Stomach (tissue), 9 donors: Measurements from ENCODE around the gene GRHL1. TPM values are rescaled to one million over a fixed set of nuclear protein-coding genes. Genes with fewer than 3 reads are reported as not detected.

ENCODE experiments used
- DNase-seq, 2 donors: peaks; one replicate each; pipeline versions ENCODE4 v3.0.0 to v3.0.0-alpha.2; 2013 to 2019
- H3K27ac ChIP-seq, 5 donors: fragments of 200-600 bp in 4 of 5; sonication (generic) in 4 of 5; one replicate each; pipeline ENCODE4 v1.5.1; 2013 to 2019; ENCODE audit warnings: mild to moderate bottlenecking in 1 of 5, moderate library complexity in 1 of 5
- H3K27me3 ChIP-seq, 3 donors: fragments of 200-600 bp; sonication (generic); one replicate each; pipeline ENCODE4 v1.5.1; 2017 to 2019; ENCODE audit warnings: mixed run types in 1 of 3
- H3K36me3 ChIP-seq, 4 donors: fragments of 200-600 bp; sonication (generic); 1 replicate in 3 of 4; 2 replicates in 1 of 4; pipeline ENCODE4 v1.5.1; 2016 to 2019
- H3K4me1 ChIP-seq, 4 donors: fragments of 200-600 bp; sonication (generic); one replicate each; pipeline ENCODE4 v1.5.1; 2016 to 2019
- H3K4me3 ChIP-seq, 4 donors: fragments of 200-600 bp; sonication (generic) in 3 of 4; one replicate each; pipeline ENCODE4 v1.5.1; 2016 to 2019; ENCODE audit warnings: mild to moderate bottlenecking in 1 of 4
- H3K9me3 ChIP-seq, 4 donors: fragments of 200-600 bp; sonication (generic); one replicate each; pipeline ENCODE4 v1.5.1; 2016 to 2019
- EP300 ChIP-seq: sonication (generic); formaldehyde crosslinking; IDR thresholded peaks from one replicate; pipeline ENCODE4 v1.6.1; 2017; ENCODE audit warnings: antibody characterized with exemption
- POLR2A ChIP-seq, 4 donors: fragments of 450-650 bp; IDR thresholded peaks; one replicate each; pipeline ENCODE4 v1.6.1; 2016; ENCODE audit warnings: antibody characterized with exemption in 4 of 4, control low read depth in 2 of 4, mild to moderate bottlenecking in 1 of 4, moderate library complexity in 1 of 4
- POLR2AphosphoS5 ChIP-seq, 3 donors: sonication (generic); formaldehyde crosslinking; IDR thresholded peaks; one replicate each; pipeline ENCODE4 v1.6.1; 2016; ENCODE audit warnings: antibody characterized with exemption in 3 of 3
- WGBS, 5 donors: extraction: QIAGEN DNeasy Blood & Tissue Kit in 3 of 5; methylation state at CpG; one replicate each; pipeline versions ENCODE4 v1.1.5 to v1.1.7; 2013 to 2018; 5-methylcytosine and 5-hydroxymethylcytosine counted together
- intact Hi-C: fragments of 100-400 bp; cut with DNase I; formaldehyde crosslinking; loops from one replicate; pipeline ENCODE4 v1.15.1; 2023; ENCODE audit warnings: low total_unique reads
- polyA plus RNA-seq, 3 donors: library from polyadenylated mRNA; stranded (reverse); fragments of 200-250 nt; gene quantifications; one replicate each; pipeline ENCODE4 v1.2.3, GENCODE V29; 2013
- total RNA-seq, 5 donors: library from RNA; depleted of rRNA; stranded (reverse); fragments of >200 nt; gene quantifications; one replicate each; pipeline versions ENCODE4 v1.1.0 to v1.2.3, GENCODE V29; 2014 to 2016
- TF ChIP-seq, protein P1 (sequence below), 7 experiments: fragments of 450-650 bp in 4 of 7; fragments of 200-600 bp in 3 of 7; sonication (generic) in 3 of 7; IDR thresholded peaks; one replicate each; pipeline ENCODE4 v1.5.1; 2016 to 2019; ENCODE audit warnings: antibody characterized with exemption in 7 of 7, control low read depth in 2 of 7, mild to moderate bottlenecking in 1 of 7
- donor health status: healthy with polysubstance abuse.
- donor health status: Bipolar disorder and iron deficiency.
- donor health status: healthy.

Gene GRHL1
- total and polyA plus RNA-seq, 8 donors = 0.89 to 16.5 (median 3.8) TPM

GRCh38 chr2:9951272-9951521 lies 296 bp upstream of the GRHL1 start:
- H3K4me3 ChIP-seq = peak overlapping the region; percentile 65 to 87 (median 78)
- peak overlapping the region; percentile 44 to 87 (median 85) for H3K27ac ChIP-seq
- intact Hi-C loops = loop anchor here (10.0 kb wide), 1 partner anchor 106 kb away; the partner anchor contains the start of gene TAF1B

DNA sequence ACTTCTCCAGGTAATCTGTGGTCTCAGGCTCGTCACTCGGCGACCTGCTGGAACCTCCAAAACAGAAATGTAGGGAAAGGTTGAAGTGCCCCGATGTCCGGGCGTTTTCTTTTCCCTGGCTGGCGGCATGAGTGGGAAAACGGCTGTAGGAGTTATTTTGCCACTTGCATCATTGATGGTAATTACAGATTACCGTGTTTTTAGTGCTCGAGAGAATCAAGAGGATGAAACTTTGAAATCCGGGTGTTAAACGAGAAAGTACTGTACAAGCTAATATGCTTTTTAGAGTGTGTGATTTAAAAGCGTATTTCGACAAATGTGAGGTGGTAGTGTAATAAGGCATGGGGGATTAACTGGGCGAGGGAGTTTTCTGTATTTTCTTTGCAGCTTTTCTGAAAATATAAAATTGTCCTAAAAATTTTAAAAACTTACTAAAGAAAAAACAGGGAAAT lies 819 bp downstream of the GRHL1 start:
- TF ChIP-seq POLR2A (IDR thresholded peaks at IDR 0.05) = no peak
- TF ChIP-seq EP300 = no peak
- TF ChIP-seq POLR2AphosphoS5 (IDR thresholded peaks at IDR 0.05) = no peak
- TF ChIP-seq, protein P1, sequence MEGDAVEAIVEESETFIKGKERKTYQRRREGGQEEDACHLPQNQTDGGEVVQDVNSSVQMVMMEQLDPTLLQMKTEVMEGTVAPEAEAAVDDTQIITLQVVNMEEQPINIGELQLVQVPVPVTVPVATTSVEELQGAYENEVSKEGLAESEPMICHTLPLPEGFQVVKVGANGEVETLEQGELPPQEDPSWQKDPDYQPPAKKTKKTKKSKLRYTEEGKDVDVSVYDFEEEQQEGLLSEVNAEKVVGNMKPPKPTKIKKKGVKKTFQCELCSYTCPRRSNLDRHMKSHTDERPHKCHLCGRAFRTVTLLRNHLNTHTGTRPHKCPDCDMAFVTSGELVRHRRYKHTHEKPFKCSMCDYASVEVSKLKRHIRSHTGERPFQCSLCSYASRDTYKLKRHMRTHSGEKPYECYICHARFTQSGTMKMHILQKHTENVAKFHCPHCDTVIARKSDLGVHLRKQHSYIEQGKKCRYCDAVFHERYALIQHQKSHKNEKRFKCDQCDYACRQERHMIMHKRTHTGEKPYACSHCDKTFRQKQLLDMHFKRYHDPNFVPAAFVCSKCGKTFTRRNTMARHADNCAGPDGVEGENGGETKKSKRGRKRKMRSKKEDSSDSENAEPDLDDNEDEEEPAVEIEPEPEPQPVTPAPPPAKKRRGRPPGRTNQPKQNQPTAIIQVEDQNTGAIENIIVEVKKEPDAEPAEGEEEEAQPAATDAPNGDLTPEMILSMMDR (IDR thresholded peaks at IDR 0.05) = no peak
- Histone ChIP-seq H3K9me3 (no peaks in the 10 kb centered on the region), H3K4me1 (peaks cover 0 to 34% (median 13%) of the 10 kb centered on the region in 4 donors), H3K27me3 (peaks cover 0 to 13% (median 2%) of the 10 kb centered on the region in 3 donors), H3K4me3 (peak overlapping the region; percentile 65 to 87 (median 78)), H3K27ac (peak overlapping the region in 4 of 5 donors; percentile 68 to 89 (median 86)), H3K36me3 (no peaks in the 10 kb centered on the region)
- intact Hi-C loops = loop anchor here (10.0 kb wide), 1 partner anchor 108 kb away; the partner anchor contains the start of gene TAF1B
- WGBS, 5 donors = 21 to 24% (median 22%) methylated on average over 15 of the region's 15 CpGs
- DNase-seq = no peak

More at GRCh38 chr2:9951272-9951521, 296 bp upstream of the GRHL1 start:
- H3K4me1 ChIP-seq = peaks cover 0 to 34% (median 13%) of the 10 kb centered on the region in 4 donors
- TF ChIP-seq POLR2A (IDR thresholded peaks at IDR 0.05) (no peak), POLR2AphosphoS5 (IDR thresholded peaks at IDR 0.05) (no peak), EP300 (no peak)
- TF ChIP-seq, protein P1 (IDR thresholded peaks at IDR 0.05) = no peak
- 0 to 1% (median 0%) methylated on average over 5 to 47 of the region's 47 CpGs; no CpG with 5 or more reads in 1 of the 5 donors for WGBS, 5 donors
- H3K36me3 ChIP-seq = no peaks in the 10 kb centered on the region
- peaks cover 0 to 13% (median 2%) of the 10 kb centered on the region in 3 donors for H3K27me3 ChIP-seq
- no peak for DNase-seq
- H3K9me3 ChIP-seq = no peaks in the 10 kb centered on the region

- TF ChIP-seq EP300 (no peak), POLR2AphosphoS5 (IDR thresholded peaks at IDR 0.05) (no peak), POLR2A (IDR thresholded peaks at IDR 0.05) (no peak)
- TF ChIP-seq, protein P1 (IDR thresholded peaks at IDR 0.05) = no peak
- Histone ChIP-seq H3K27me3 (peaks cover 0 to 13% (median 2%) of the 10 kb centered on the region in 3 donors), H3K9me3 (no peaks in the 10 kb centered on the region), H3K27ac (no peak overlapping the region), H3K36me3 (no peaks in the 10 kb centered on the region), H3K4me3 (peak overlapping the region in 1 of 4 donors; percentile 65), H3K4me1 (peaks cover 0 to 34% (median 13%) of the 10 kb centered on the region in 4 donors)
- intact Hi-C loops = loop anchor here (10.0 kb wide), 1 partner anchor 108 kb away; the partner anchor contains the start of gene TAF1B
- WGBS, 5 donors = 73 to 80% (median 76%) methylated on average over 8 of the region's 8 CpGs
- DNase-seq = no peak
Observed at GRCh38 chr2:9952856-9953503, 1.5 kb downstream of the GRHL1 start.

- H3K9me3 ChIP-seq = no peaks in the 10 kb centered on the region
- intact Hi-C loops = loop anchor here (10.0 kb wide), 1 partner anchor 109 kb away; the partner anchor contains the start of gene TAF1B
- no peak overlapping the region for H3K27ac ChIP-seq
- WGBS, 5 donors = 32 to 67% (median 38%) methylated on average over 3 of the region's 3 CpGs
- no peak overlapping the region for H3K4me3 ChIP-seq
- peaks cover 0 to 13% (median 2%) of the 10 kb centered on the region in 3 donors for H3K27me3 ChIP-seq
- no peaks in the 10 kb centered on the region for H3K36me3 ChIP-seq
- TF ChIP-seq POLR2A (IDR thresholded peaks at IDR 0.05) = no peak
- TF ChIP-seq, protein P1 (IDR thresholded peaks at IDR 0.05) = no peak
- TF ChIP-seq POLR2AphosphoS5 (IDR thresholded peaks at IDR 0.05) = no peak
- TF ChIP-seq EP300 = no peak
- peak in 1 of 2 donors; percentile 37 for DNase-seq
- peaks cover 0 to 34% (median 13%) of the 10 kb centered on the region in 4 donors for H3K4me1 ChIP-seq
Observed at GRCh38 chr2:9954136-9954535, 2.6 kb downstream of the GRHL1 start.
